NAMALWA (cell line): ENCODE measurements around the gene AK4.
"Not testable (repeated sequence)": the region's sequence is repeated elsewhere in the genome, so short reads cannot be mapped to it uniquely, and the experiment has no call there.

Experiments used
- DNase-seq: peaks from one replicate; pipeline ENCODE4 v3.0.0-alpha.2; 2015; ENCODE audit warnings: low spot score

AK4 gene

DNA sequence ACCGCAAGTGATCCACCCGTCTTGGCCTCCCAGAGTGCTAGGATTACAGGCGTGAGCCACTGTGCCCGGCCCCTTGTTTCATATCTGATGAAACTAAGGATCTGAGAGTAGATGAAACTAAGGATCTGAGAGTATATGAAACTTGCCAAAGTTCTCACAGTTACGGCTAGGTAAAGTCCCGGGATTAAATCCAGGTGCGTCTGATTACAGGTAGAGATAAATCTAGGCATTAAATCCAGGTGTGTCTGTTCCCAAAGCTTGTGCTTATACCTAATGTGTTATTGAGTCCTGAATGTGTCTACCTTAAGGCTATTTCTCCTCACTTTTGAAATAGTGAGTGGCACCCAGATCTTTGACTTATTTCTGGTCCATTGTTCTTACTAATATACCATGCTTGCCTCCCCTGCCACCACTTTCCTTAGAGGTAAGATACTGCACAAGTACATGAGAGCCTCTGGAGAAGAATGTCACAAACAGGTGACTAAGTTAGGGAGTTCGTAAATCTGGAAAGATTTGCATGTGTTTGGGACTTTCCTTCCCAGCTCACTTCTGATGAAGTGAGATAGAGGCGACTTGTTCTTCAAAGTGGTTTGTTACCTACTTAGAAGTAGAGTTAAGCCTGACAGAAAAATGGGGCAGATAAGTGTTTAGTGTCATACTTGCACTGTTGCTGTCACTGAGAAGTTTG lies 66.5 kb downstream of the AK4 start:
- DNase-seq: no peak

DNA sequence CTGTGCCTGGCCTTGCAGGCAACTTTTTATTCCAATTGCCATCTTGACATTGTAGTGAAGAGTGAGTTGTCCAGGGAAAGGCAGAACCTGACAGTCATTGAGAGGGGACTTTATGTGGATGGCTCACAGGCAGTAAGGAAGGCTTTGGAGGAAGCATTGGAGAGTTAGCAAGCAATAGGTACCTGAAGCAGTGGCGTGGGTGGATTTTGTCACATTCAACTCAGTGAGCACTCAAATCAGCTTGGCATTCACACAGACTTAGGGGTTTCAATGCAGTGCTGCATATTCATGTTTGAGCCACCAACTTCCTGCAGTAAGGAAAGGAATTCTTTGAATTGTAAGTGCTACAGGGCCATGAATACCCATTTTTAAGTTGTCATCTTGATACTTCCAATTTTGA lies 69.0 kb downstream of the AK4 start:
- DNase-seq: no peak

DNA sequence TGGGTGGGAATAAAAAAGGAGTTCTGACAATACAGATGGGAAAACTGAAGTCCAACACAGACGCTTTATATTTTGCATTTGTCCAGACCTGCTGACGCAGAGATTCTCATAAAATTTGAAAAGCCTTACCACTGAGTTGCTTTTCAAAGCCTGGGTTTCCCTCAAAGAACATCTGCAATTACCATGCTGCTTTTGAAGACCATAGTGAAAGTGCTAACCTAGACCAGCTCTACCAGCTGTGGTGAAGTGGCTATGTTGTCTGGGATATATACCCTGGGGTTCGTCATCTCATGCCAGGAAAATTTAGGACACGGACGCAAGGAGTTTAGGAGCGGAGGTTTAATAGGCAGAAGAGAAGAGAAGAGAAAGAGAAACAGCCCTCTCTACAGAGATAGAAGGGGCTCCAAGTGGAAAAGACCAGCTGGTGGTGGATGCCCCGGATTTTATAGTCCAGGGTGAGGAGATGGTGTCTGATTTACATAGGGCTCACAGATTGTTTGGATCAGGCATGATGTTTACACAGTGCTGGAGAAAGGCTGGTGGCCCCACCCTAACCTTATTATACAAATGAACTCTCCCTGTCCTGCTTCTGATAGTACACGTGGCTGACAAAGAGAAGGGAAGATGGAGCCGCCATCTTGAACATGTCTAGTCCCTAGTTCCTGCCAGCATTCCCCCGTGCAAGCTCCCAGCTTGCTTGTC lies 73.8 kb downstream of the AK4 start:
- no peak for DNase-seq

DNA sequence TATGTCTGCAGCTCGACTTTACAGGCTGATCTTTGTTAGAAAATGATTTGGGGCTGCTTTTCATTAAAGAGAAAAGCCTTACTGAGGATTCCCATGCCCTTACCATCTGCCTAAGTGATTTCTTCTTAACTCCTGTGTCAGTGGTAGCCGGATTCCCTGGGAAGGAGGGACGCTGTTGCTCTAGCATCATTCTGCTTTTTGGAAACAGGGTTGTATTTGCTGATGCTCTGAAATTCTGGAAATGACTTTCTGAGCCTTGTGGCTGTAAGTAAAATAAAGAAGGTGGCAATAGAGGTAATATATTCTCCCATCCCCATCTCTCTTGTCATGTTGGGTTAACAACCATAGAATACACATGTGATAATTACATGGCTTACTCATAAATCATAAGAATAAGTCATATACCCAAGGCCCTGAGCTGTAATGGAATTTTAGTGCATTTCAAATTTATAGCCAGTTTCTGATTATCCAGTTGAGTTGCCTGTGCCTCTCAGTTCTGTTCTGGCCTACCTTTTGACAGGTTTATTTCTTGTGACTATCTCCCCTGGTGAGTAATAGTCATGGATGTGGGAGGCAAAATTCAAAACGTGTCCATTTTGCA lies 74.4 kb downstream of the AK4 start:
- no peak for DNase-seq

- DNase-seq: no peak
Observed at GRCh38 chr1:65224681-65225091, 76.7 kb downstream of the AK4 start.

- DNase-seq: no peak
Observed at GRCh38 chr1:65225179-65225578, 77.2 kb downstream of the AK4 start.

GRCh38 chr1:65229201-65229600 lies 81.2 kb downstream of the AK4 start:
- DNase-seq: no peak

GRCh38 chr1:65229754-65230339 lies 81.8 kb downstream of the AK4 start:
- no peak for DNase-seq

GRCh38 chr1:65230731-65231481 lies 82.9 kb downstream of the AK4 start:
- DNase-seq: no peak

GRCh38 chr1:65231718-65232330 lies 83.8 kb downstream of the AK4 start:
- DNase-seq: no peak

GRCh38 chr1:65232461-65232990 lies 84.5 kb downstream of the AK4 start:
- DNase-seq: no peak

DNA sequence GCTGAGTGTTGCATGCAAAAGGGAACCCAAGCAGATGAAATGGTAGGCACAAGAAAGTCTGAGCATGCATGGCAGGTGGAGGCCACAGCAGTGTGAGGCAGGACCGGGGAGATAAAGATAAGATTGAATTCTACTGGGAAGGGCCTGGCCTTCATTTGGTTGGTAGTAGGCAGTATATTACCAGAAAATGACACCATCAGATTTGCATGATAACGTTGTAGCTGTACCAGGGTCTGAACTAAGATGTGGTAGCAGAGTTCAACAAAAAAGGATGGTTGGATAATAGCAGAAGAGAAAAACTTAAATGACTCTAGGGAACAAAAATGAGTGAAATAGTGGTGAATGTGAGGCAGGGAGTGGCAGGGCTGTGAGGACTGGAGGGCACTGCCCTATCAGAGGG lies 85.8 kb downstream of the AK4 start:
- DNase-seq: no peak

DNA sequence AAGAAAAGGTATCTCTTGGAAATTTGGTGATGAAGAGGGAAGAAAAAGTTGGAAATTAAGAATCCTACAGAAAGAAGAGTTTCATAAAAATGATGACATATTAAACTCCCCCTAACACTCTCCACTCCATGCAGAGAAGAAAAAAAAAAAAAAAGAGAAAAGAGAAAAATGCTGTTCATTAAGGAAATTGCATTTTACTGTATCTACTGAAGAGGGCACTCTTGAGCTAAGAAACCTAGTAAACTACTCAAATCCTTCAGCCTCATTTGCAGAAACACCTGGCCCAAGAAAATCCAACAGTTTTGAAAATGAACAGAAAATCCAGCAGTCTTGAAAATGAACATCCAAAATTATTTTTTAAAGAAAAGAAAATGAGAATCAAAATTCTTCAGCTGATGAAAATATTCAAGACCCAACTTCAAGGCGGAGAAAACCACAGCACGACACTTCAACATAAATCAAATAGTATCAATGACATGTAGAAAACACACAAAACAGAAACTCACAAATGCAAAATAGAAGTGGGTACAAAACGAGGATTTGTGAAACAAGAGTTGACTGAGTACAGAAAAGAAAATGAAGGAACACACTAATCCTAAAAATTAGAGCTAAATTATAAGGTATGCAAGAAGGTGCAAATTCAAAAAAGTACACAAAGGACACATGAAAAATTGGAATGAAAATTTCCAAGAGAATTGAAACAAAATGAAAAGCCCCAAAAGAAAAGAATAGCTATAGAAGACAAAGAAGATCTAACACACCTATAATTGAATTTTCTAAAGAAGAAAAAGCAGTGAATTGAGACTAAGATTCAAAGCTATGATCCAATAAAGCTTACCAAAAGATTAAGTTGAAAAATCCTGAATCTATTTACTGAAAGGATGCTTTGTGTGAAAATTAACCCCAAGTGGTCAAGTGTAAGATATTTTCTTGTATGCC lies 88.1 kb downstream of the AK4 start:
- peak; percentile 76 for DNase-seq

- DNase-seq: not testable (repeated sequence)
Observed at GRCh38 chr1:65237088-65237487, 89.1 kb downstream of the AK4 start.

DNA sequence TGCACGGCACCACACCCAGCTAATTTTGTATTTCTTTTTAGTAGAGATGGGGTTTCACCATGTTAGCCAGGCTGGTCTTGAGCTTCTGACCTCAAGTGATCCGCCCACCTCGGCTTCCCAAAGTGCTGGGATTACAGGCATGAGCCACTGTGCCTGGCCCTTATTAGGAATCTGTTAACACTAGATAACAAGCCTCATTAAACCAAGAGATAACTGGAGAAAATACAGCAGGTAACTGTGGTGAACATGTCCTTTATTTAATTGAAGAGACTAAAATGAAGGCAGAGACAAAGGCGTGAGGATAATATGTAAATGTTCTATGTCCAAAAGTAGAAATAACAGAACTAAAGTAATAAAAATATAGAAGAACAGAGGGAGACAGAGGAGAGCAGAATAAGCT lies 89.5 kb downstream of the AK4 start:
- DNase-seq: no peak

GRCh38 chr1:65238010-65238409 lies 90.0 kb downstream of the AK4 start:
- DNase-seq: no peak

- DNase-seq: no peak
Observed at GRCh38 chr1:65243491-65243890, 95.5 kb downstream of the AK4 start.

- DNase-seq: no peak
Observed at GRCh38 chr1:65245295-65245694, 97.3 kb downstream of the AK4 start.

DNA sequence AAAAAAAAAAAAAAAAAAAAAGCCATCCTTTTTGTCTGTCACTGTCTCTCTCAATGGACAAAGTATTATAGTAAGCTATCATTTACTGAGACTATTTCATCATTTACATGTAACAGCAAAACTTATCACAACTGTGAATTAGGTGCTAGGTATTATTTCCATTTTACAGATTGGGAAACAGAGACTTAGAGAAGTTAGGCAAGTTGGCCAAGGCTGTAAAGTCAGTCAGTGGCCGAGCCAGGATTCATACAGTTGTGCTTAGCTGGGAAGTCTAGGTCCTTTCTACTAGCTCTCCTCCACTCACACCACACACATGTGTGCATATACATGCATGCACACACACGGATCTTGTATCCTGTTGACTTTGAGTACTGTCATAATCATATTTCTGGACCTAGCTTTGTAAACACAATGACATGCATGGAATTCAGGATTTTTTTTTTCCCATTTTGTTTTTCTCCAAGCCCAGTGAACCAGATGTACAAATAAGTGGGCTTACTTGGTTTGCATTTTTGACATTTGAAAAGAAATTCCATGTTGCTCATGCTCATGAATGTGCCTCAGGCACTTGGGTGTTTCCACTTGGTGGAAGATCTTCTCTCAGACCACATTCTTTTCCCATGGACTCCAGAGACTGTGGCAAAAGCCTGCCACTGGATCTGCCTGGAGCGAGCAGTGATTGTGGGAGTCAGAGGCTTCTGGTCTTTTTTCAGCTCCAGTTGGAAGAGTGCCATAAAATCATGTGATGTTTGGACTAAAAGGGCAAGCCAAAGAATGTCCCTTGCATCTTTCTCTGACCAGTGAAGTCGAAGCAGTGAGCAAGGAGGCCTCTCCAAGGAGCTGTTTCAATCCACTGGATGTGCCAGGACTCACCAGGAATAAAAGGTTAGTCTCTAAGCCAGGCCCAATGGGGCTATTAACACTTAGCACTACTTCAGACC lies 99.7 kb downstream of the AK4 start:
- no peak for DNase-seq
